Activated T-cell treated with anti-CD3 and anti-CD28 coated beads, Interleukin-2, amount 50 U/mL, for 1 hour (primary cell): ENCODE results near the gene RNF25.

Experiments
- DNase-seq: peaks from one replicate; pipeline ENCODE4 v3.0.0-alpha.2; 2020

RNF25 gene

DNA sequence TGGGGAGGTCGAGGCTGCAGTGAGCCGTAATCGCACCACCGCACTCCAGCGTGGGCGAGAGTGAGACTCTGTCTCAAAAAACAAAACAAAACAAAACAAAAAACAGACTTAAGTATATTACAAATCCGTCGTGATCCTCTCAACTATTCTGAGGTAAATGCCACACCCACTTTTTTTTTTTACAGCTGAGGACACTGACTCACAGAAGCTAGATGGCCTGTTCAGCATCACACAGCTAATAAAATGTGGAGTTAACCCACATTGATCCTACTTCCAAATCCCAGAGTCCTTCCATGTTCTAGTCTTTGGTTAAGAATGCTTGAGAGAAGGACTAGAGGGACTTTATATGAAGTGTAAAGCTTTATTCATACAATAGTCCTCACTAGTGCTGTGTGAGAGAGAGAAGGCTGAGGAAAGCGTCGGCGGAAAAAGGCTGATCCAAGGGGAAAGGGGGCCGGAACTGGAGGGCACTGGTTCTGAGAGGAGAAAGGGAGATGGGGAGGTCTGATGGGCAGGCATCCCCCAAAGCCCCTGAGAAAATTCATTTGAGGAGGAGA lies 627 bp downstream of the RNF25 start:
- no peak for DNase-seq

DNA sequence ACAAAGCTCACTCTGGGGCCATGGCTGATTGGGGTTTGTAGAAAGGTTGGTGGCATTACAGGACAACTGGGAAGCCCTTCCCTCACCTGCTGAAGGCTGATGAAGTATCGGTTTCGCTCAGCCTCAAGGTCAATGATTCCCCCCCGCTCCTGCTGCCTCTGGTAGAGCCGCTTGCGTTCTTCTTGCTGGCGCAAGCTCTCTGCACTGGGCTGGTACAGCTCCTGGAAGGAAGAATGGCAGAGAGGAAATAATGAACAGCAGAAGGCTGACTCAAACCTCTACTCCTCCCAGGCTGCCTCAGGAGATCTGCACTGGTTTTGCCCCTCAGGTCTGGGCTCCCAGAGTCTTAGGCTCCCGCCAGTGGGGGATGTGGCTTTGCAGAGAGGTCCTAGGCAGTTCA lies 7.1 kb downstream of the RNF25 start:
- DNase-seq = no peak

DNA sequence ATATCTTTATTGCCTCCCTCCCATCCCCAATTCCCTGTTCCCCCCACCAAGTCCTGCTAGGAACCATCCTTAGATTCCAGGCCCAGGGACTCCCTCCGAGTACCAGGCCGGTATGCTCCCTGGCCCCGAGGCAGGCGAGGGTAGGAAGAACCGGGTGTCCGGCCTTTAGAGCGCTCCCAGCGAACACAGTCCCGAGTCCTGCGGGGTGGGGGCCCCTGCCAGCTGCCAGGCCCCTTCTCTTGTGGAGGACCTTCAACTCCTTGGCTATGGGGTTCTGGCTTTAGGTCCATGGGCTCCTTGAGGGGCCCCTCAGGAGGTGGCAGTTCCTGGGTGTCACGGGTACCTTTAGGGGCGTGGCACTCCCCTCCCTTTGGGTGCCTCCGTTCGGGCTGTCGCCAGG lies 7.9 kb downstream of the RNF25 start:
- no peak for DNase-seq

DNA sequence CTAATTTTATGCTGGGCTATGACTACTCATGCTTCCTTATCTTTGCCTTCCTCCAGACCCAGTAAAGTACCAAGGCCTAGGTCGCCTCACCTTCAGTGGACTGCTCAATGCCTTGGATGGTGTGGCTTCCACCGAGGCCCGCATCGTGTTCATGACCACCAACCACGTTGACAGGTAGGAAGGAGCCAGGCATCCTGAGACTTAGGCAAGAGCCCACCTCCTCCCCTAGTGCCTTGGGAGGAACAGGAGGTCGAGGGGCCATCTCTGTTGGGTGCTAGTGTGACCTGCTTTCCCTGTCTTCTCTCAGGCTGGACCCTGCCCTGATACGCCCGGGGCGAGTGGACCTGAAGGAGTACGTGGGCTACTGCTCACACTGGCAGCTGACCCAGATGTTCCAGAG lies 9.0 kb downstream of the RNF25 start:
- DNase-seq = no peak

DNA sequence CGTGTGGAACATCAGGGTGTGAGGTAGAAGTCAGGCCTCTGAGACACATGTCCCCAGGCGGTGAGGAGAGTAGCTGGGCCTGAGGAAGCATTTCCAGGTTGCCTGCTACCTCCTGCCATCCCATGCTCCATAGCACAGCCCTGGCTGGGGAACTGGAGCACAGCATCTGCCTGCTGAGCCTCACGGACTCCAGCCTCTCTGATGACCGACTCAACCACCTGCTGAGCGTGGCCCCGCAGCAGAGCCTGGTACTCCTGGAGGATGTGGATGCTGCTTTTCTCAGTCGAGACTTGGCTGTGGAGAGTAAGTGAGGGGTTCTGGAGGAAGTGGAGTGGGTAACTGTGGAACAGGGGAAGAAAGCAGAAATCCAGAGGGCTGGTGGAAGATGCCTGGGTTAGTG lies 9.4 kb downstream of the RNF25 start:
- DNase-seq = no peak

DNA sequence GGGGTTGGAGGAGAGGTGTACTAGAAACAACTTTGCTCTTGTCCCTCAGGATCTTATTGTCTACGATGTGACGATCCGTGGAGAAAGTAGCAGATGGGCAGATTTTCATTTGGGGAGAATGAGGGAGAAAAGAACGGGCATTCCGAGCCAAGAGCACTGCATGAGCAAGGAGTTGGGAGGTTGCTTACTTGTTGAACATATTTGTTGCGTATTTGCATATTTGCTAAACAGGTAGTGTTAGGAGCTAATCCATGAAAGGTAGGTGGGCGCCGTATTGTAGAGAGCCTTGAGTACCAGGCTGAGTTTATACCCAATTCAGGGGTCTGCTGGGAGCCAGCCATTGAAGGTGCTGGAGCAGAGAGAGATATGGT lies 11.8 kb downstream of the RNF25 start:
- no peak for DNase-seq

DNA sequence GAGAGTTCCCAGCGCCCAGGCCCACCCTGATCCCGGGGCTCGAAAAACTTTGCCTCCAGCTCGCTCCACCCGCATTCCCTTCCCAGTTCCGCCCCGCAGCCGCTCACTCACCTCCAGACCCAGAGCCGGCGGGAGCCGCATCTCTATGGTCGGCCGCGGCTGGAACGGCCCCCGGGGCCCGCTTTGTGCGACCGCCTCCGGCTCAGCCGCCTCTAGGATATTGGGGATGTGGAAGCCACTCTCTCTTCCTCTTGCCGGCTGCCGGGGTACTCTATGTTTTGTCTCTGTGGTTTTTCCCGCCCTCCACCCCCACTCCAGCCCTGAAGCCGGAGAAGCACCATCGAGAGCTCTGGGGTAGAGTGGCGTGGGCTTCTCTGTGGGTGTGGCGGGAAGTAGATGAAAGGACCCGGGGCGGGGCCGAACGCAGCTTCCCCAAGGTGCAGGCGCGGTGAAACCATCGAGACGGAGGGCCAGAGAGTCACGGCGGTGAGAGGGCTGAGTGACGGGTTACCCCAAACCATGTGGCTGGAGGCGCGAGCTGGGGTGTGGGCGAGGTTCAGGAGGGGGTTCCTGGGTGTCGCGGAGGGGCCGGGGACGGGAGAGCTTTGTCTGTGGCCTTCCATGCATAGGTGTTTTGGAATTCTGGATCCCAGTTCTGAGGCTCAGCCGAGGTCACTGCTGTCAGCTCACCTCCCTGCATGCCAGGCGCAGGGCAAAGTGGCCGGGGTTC lies 12.4 kb downstream of the RNF25 start, which contains the start of the genes BCS1L and ZNF142:
TSS of gene BCS1L (plus strand) at position 426 of the 730 bp plus-strand sequence. CDS start 1,305 bp downstream, outside the sequence.
TSS of gene ZNF142 (minus strand) at position 366 of the 730 bp plus-strand sequence. CDS start 3,194 bp downstream, outside the sequence.
- DNase-seq = peak; percentile 92

DNA sequence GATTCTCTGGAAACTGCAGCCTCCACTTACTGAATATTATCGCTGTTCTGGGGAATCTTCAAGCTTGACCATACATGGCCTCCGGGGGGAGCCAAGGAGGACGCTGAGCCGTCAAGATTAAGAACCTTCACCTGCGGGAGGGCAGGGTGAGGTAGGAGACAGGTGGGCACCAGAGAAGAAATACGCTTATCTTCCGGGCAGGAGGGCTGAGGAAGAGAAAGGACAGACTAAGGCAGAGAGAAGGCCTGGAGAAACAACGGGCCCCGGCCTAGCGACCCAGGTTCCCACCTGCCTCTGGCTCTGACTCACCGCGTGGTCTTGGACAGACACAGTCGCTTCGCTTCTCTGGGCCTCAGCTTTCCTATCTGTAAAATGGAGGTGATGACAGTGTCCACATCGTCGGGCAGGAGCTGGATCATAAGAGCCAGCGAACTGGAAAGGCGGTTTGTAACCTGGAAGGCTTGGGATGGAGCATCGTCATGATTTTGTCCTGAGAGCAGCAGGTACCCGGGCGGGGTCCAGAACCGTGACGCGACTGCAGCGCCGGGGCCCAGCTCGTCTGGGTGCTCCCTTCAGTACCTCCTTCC lies 13.0 kb downstream of the RNF25 start:
- peak; percentile 52 for DNase-seq

DNA sequence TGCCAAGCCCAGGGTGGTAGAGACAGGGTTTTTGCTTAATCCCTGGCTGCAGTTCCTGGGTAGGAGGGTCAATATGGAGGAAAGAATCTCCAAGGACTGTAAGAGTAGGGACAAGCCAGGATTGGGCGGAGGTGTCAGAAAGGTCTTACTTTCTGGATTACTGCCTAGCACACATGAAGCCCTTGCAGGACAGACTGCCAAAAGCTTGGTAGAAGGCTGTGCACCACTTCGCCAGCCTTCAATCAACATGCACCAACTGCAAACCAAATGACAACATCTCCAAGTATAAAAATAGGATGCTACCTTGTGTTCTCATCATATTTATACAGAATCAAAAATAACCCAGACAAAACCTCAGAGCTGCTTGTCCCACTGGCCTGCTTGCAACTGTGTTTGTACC lies 16.1 kb downstream of the RNF25 start:
- no peak for DNase-seq

DNA sequence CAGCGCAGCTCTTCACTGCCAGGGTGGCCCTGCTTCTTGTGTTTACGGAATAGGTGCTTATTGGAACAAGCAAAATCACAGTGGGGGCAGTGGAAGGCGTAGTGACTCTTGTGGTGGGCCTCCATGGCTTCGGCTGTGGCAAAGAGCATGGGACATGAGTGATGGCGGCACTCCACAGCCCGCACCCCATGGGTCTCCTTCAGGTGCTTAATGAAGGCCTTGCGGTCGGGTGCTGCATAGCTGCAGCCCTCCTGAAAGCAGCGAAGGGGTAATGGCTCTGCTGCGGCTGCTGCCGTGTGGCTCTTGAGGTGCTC lies 23.1 kb downstream of the RNF25 start:
- no peak for DNase-seq

DNA sequence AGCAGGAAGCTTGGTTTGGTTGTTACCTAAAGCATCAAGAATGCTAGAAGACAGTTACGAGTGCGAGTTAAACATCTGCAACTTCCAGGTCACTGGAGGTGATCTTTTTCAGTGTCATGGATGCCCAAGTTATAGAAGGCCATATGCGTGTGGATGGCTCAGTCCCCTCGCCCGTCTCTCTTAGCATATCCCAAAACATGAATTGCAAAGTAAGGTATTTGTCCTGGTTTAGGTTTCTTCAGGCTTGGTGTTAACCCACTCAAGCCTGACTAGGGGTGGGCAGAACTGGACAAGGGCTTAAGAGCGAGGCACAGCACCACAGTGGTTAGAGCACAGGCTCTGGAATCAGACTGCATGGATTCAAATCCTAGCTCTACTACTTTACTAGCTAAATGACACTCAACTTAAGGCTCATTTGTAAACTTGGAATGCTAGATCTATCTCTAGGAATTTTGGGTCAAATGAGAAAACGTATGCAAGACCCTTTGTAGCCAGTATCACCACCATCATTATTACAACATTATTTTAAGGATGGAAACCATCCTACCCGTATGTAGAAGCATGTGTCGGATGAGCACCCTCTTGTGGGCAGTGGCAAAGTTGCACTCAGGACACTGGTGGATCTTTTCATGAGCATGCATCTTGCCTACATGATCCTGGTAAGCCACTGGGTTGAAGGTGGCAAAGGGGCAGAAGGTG lies 23.6 kb downstream of the RNF25 start:
- DNase-seq = peak; percentile 54

DNA sequence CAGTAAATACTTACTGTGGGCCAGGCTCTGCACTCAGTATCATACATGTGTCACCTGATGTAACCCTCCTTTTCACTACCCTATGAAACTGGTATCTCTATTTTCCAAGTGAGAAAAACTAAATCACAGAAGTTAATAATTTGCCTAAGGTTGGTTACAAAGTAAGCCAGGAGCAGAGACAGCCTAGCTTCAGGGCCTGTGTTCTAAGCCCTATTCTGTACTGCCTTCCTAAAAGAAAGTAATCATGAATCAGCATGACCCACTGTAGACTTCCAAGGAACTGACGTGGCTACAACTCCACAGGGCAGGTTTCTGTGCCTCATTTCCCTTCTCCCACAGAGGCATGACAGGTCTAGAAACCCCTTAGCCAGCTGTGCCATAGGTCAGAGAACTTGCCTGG lies 26.7 kb downstream of the RNF25 start:
- DNase-seq = no peak

DNA sequence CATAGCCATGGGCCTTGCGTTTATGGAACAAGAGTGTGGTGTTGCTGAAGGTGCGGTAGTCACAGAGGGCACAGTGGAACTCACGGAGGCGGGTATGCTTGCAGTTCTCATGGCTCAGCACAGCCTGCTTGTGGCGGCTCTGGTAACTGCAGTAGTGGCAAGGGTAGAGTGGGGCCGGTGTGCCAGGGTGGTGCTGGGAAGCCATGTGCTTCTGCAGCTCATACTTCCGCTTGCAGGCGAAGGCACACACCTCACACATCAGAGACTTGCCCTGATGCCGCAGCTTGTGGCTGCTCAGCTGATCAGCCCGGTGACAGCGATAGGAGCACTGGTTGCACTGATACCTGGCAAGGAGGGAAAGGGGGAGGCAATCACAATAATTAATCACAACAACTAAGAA lies 27.1 kb downstream of the RNF25 start:
- DNase-seq = no peak

DNA sequence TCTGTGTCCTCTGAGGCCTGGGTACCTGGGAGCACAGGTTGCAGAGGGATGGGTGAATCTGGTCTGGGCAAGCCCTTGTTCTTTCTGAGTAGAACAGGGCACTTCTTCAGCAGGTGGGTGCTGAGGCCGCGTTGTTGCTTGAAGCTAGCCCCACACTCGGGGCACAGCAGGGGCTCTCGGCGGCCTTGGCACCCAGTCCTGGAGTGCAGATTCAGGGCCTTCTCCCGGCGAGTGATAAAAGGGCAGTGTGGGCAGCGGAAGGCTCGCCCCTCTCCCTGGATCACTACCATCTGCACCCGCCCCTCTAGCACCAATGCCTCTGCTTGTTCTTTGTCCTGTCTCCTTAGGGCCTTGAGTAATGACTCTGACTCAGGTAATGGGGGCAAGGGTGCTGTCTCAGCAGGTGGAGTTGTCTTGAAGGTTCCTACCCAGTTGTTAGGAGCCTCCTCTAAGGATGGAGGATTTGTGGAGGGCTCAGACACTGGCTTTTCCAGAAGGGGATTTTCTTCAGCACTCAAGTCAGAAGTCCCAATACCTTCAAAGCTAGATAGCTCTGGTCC lies 28.0 kb downstream of the RNF25 start:
- no peak for DNase-seq

DNA sequence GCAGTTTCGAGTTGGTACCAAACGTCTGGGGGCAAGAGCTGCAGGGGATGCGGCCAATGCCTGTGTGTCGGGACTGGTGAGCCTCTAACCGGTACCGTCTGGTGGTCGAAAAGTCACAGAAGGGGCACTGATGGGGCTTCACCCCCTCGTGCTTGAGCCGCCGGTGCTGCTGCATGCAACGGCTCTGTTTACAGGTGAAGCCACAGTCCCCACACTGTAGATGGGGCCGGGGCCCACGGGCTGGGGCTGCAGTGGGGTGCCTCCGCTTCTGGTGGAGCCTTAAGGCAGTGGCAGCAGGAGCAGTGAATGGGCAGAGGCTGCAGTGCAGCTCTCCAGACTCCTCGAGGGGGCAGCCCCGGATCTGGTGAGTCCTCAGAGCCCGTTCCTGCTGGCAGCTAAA lies 29.0 kb downstream of the RNF25 start:
- DNase-seq = no peak

DNA sequence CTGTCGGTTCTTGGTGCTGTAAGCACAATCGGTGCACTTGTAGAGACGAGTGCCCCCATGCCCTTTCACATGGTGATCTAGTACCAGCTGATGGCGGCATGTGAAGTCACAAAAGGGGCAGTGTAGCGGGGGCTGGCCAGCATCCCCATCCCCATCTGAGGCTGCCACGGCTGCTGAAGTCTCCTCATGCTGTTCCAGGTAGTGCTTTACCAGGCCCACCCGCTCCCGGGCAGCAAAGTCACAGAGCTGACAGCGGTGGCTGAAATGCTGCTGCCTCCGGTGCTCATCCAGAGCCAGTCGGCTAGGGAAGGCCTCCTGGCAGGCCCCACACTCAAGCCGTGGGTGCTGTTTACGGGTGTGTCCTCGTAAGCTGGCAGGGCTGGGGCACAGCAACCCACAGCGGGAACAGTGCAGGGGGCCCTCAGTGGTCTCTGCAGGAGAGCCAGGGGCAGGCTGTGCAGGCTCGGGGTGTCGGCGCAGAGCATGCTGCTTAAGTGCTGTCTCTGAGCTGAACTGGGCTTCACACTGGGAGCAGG lies 29.6 kb downstream of the RNF25 start:
- DNase-seq = no peak

DNA sequence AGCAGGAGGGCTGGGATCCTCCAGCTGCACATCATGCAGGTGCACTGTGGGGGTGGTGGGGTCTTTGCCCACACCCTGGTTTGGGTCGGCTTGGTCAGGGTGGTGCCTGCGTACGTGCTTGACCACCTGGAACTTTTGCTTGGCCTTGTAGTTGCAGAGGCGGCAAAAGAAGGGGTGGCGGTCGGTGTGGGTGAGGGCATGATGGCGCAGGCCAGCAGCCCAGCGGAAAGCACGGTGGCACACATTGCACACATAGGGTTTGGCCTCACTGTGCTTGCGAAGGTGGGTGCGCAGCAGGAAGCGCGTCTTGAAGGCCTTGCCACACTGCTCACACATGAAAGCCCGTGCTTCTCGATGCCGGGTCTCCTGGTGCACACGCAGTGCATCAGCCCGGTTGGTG lies 33.4 kb downstream of the RNF25 start:
- no peak for DNase-seq

DNA sequence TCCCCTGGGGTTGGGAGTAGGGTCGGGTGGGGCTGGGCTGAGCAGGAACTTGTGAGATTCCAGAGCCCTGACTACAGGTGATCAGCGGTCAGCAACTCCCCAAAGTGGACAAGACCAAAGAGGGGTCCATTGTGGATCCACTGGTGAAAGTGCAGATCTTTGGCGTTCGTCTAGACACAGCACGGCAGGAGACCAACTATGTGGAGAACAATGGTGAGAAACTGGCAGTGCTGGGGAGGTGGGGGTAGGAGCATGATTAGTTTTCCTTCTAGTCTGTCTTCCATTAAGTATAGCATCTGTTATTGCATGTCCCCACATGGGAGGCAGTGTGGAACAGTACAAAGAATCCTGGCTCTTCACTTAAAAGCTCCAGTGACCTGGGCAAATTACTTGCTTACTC lies 36.1 kb downstream of the RNF25 start:
- DNase-seq = no peak

DNA sequence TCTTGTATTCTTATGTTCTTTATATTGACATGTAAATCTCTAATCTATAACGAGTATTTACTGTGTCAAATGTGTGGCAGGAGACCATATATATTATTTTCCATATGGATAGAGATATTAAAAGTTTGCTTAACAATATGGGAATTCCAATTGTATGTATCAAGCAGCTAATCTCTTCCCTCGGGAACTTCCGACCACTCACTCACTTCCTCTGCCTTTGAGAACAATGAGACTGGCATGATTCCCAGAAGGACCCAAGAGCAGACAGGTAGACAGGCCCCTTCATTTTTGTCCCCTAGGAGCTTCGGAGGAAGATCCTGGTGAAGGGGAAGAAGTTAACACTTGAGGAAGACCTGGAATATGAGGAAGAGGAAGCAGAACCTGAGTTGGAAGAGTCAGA lies 40.0 kb downstream of the RNF25 start:
- no peak for DNase-seq

DNA sequence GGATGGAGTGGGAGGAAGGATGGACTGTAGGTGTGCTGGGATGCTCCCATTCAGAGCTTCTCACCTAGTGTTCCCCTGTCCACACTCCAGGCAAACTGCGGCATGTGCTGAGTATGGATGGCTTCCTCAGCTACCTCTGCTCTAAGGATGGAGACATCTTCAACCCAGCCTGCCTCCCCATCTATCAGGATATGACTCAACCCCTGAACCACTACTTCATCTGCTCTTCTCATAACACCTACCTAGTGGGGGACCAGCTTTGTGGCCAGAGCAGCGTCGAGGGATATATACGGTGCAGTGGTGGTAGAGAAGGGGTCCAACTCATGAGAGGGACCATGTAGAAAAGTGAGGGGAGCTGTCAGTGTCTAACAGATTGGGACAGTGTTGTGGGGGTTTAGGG lies 43.9 kb downstream of the RNF25 start:
- no peak for DNase-seq

DNA sequence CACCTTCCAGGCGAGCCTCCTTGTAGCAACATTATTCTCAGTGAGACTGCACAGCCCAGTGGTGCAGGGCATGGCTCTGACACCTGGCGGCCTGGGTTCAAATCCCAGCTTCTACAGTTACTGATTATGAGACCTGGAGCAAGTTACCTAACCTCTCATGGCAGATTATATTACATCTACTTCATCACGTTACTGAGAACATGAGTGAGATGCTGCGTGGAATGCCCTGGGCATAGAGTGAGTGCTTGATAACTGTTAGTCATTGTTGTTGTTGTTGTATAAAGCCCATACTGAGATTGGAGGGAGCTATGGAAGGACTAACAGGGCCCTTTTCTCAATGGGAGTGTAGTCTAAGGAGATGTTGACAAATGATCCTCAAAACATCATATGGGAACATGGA lies 45.4 kb downstream of the RNF25 start:
- DNase-seq = no peak

DNA sequence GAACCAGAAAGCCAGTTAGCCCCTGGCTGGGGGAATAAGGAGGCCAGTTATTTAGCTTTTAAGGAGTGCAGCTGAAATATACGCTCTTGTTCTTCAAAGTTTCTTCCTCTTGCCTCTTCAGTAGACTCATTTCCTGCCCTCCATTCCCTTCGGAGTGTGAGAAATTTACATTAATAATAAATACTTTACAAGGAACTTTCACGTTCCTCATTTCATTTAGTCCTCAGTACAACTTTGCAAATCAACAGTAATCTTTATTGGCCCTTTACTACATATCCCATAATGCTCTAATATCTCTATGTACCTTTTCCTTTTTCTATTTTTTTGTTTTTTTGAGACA lies 48.5 kb downstream of the RNF25 start:
- DNase-seq = no peak

DNA sequence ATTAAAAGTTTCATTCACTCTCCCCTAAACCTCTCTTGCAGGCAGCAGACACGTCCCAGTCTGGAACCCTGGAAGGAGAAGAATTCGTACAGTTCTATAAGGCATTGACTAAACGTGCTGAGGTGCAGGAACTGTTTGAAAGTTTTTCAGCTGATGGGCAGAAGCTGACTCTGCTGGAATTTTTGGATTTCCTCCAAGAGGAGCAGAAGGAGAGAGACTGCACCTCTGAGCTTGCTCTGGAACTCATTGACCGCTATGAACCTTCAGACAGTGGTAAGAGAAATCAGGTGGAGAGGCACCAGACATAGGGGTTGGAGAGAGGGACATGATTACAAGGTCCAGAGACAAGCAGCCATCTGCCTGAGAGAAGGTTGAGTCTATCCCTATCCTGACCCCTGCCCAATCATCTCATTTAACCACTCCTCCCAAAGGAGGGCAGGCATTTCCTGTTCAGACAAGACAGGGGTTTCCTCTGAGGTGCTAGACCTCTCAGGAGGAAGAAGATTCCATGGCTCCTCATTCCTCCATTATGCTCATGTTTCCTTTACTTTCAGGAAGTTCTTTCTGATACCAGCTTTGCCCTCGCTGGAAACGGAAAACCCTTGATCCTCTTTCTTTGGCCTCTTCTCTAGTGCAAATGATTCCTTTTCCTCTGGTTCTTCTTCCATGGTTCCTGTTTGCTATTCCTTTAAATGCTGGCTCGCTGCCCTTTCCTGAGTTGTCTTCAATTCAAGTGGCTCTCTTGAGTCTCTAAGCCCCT lies 49.0 kb downstream of the RNF25 start:
- no peak for DNase-seq
